NB4 (cell line): Measurements from ENCODE around the gene NADSYN1.

ENCODE experiments used
- CTCF ChIP-seq: IDR thresholded peaks from one replicate; pipeline ENCODE4 v1.5.1; 2012; ENCODE audit warnings: low read depth, low read length
- MAX ChIP-seq: IDR thresholded peaks from 2 replicates; pipeline ENCODE4 v1.6.1; 2011; ENCODE audit warnings: low read depth, low read length
- MYC ChIP-seq: IDR thresholded peaks from 2 replicates; pipeline ENCODE4 v1.6.1; 2011; ENCODE audit warnings: low read depth, low read length
- POLR2A ChIP-seq: IDR thresholded peaks from 2 replicates; pipeline ENCODE4 v1.6.1; 2011; ENCODE audit warnings: mild to moderate bottlenecking; ENCODE audit not compliant: insufficient read length; ENCODE audit errors: extremely low read depth

DNA sequence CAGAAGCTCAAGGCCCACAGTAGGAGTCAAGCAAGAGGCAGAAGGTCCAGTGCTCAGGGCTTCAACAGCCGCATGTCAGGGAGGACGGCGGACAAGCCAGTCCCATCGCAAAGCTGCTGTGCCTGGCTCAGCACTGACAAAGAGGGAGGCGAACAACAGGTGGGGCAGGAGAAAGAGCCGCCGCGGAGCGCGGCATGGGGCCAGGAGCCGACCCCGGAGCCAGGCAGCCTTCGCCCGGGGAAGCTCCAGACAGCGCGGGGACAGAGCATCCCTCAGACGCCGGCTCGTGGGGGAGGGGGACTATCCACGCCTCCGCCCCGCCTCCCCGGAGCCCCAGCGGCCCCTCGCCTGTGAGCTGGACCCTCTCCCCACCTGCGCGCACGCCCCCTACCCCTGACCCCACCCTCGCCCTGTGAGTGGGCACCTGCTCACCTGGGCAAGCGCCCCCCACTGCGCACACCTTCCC is 5.2 kb upstream of the NADSYN1 start:
- TF ChIP-seq CTCF, result no peak
- no peak for TF ChIP-seq MAX
- TF ChIP-seq POLR2A, result no peak
- no peak for TF ChIP-seq MYC
